GM19099 (cell line): ENCODE measurements around the gene FRMD6.

ENCODE experiments used
- POLR2A ChIP-seq: IDR thresholded peaks from 3 replicates; pipeline ENCODE4 v1.6.1; 2011; ENCODE audit warnings: low read depth; ENCODE audit not compliant: insufficient read length; ENCODE audit errors: extremely low read depth

Gene FRMD6

GRCh38 chr14:51652168-51653078, 713 bp downstream of the FRMD6 start:
- no peak for TF ChIP-seq POLR2A

GRCh38 chr14:51653079-51653774, 1.5 kb downstream of the FRMD6 start:
- TF ChIP-seq POLR2A = no peak

- TF ChIP-seq POLR2A = no peak
These were observed 2.2 kb downstream of the FRMD6 start for GRCh38 chr14:51653775-51654532.

GRCh38 chr14:51654533-51654845, 2.8 kb downstream of the FRMD6 start:
- no peak for TF ChIP-seq POLR2A

- no peak for TF ChIP-seq POLR2A
These were observed 6.1 kb downstream of the FRMD6 start for GRCh38 chr14:51657762-51658161.

- no peak for TF ChIP-seq POLR2A
These were observed 6.9 kb downstream of the FRMD6 start for GRCh38 chr14:51658441-51659173.

GRCh38 chr14:51660741-51661140, 9.0 kb downstream of the FRMD6 start:
- no peak for TF ChIP-seq POLR2A

- TF ChIP-seq POLR2A = no peak
These were observed 9.8 kb downstream of the FRMD6 start for GRCh38 chr14:51661504-51661903.

- no peak for TF ChIP-seq POLR2A
These were observed 12.1 kb downstream of the FRMD6 start for GRCh38 chr14:51663783-51664326.

GRCh38 chr14:51666070-51666469, 14.4 kb downstream of the FRMD6 start:
- no peak for TF ChIP-seq POLR2A

- TF ChIP-seq POLR2A = no peak
These were observed 15.1 kb downstream of the FRMD6 start for GRCh38 chr14:51666826-51667225.

GRCh38 chr14:51668870-51669269, 17.2 kb downstream of the FRMD6 start:
- no peak for TF ChIP-seq POLR2A

- no peak for TF ChIP-seq POLR2A
These were observed 22.7 kb downstream of the FRMD6 start for GRCh38 chr14:51674294-51675002.

GRCh38 chr14:51676549-51676948, 24.8 kb downstream of the FRMD6 start:
- no peak for TF ChIP-seq POLR2A
